Smooth muscle cell (in vitro differentiated cells): ENCODE measurements around the gene SET. TPM values are rescaled to one million over a fixed set of nuclear protein-coding genes. Genes with fewer than 3 reads are reported as not detected.
A peak's percentile ranks its signal among the peaks of the same experiment; 100 is the strongest.

ENCODE experiments used
- DNase-seq: peaks from one replicate; lab custom pipeline; 2025; ENCODE audit not compliant: unreplicated experiment; lab: John Stamatoyannopoulos, UW
- H2AFZ ChIP-seq: fragments of 200-600 bp; sonication (generic); 2 replicates; pipeline ENCODE4 v1.6.0; 2016; ENCODE audit warnings: antibody characterized with exemption, low read depth, mild to moderate bottlenecking
- H3F3A ChIP-seq: fragments of 200-600 bp; sonication (generic); 2 replicates; pipeline ENCODE4 v1.6.0; 2017; ENCODE audit warnings: antibody characterized with exemption, low read depth
- H3K27ac ChIP-seq: fragments of 200-600 bp; sonication (generic); 2 replicates; pipeline ENCODE4 v1.5.1; 2016; ENCODE audit warnings: low read depth, mild to moderate bottlenecking
- H3K27me3 ChIP-seq: fragments of 200-600 bp; sonication (generic); 2 replicates; pipeline ENCODE4 v1.6.1; 2016; ENCODE audit warnings: low read depth, mild to moderate bottlenecking
- H3K36me3 ChIP-seq: fragments of 200-600 bp; sonication (generic); 2 replicates; pipeline ENCODE4 v1.5.1; 2016; ENCODE audit warnings: low read depth
- H3K4me1 ChIP-seq: fragments of 200-600 bp; sonication (generic); 2 replicates; pipeline ENCODE4 v1.5.1; 2016; ENCODE audit warnings: low read depth
- H3K4me2 ChIP-seq: fragments of 200-600 bp; sonication (generic); 2 replicates; pipeline ENCODE4 v1.6.0; 2016; ENCODE audit warnings: mild to moderate bottlenecking
- H3K4me3 ChIP-seq: fragments of 200-600 bp; sonication (generic); 2 replicates; pipeline ENCODE4 v1.5.1; 2016; ENCODE audit warnings: mild to moderate bottlenecking
- H3K79me2 ChIP-seq: fragments of 200-600 bp; sonication (generic); 2 replicates; pipeline ENCODE4 v1.6.0; 2016; ENCODE audit warnings: low read depth, mild to moderate bottlenecking
- H3K9ac ChIP-seq: fragments of 200-600 bp; sonication (generic); 2 replicates; pipeline ENCODE4 v1.6.0; 2016; ENCODE audit warnings: low read depth
- H3K9me3 ChIP-seq: fragments of 200-600 bp; sonication (generic); replicated peaks from 2 replicates; pipeline ENCODE4 v1.5.1; 2016; ENCODE audit warnings: low read depth
- H4K20me1 ChIP-seq: fragments of 200-600 bp; sonication (generic); 2 replicates; pipeline ENCODE4 v1.6.0; 2016; ENCODE audit warnings: low read depth
- CTCF ChIP-seq: fragments of 200-600 bp; sonication (generic); IDR thresholded peaks from 2 replicates; pipeline ENCODE4 v1.5.1; 2017; ENCODE audit warnings: borderline replicate concordance, mild to moderate bottlenecking, antibody characterized with exemption; ENCODE audit not compliant: insufficient read depth, poor library complexity, severe bottlenecking
- WGBS: methylation state at CpG from one replicate; pipeline ENCODE4 v1.1.7; 2016; ENCODE audit warnings: low lambda C conversion rate; 5-methylcytosine and 5-hydroxymethylcytosine counted together
- polyA plus RNA-seq: library from polyadenylated mRNA; unstranded; fragments of >200 nt; fragmentation: Nextera tagmentation; extraction: Ambion mirVana; gene quantifications from 2 replicates; pipeline ENCODE4 v1.2.1, GENCODE V29; 2016
- total RNA-seq: library from RNA; depleted of rRNA; stranded (reverse); fragments of >200 nt; gene quantifications from 2 replicates; pipeline ENCODE4 v1.2.3, GENCODE V29; 2014

SET gene
- total and polyA plus RNA-seq, 2 experiments from 2014 or later: 162 to 262 TPM

- no peak for TF ChIP-seq CTCF
- WGBS: 89% methylated on average over 10 of the region's 10 CpGs
These were observed 11.2 kb upstream of the SET start for GRCh38 chr9:128677794-128678193.

GRCh38 chr9:128683340-128684064 is 5.5 kb upstream of the SET start:
- Histone ChIP-seq H3K9me3 (no peaks in the 10 kb centered on the region), H2AFZ (peak overlapping the region; percentile 71), H3K9ac (peak overlapping the region; percentile 60), H3K4me1 (peaks cover 18% of the 10 kb centered on the region), H3K27ac (peak overlapping the region; percentile 75), H3K27me3 (no peaks in the 10 kb centered on the region), H3K36me3 (no peaks in the 10 kb centered on the region), H3K79me2 (peaks cover 13% of the 10 kb centered on the region), H3K4me3 (peak overlapping the region; percentile 66), H3F3A (peaks cover 2% of the 10 kb centered on the region), H4K20me1 (no peaks in the 10 kb centered on the region), H3K4me2 (peak overlapping the region; percentile 98)
- TF ChIP-seq CTCF: no peak
- DNase-seq: no peak
- WGBS: 2% methylated on average over 21 of the region's 21 CpGs

More at GRCh38 chr9:128677794-128678193, 11.2 kb upstream of the SET start:
- Histone ChIP-seq H3K4me2 (no peak overlapping the region), H3K9me3 (no peaks in the 10 kb centered on the region), H3K27ac (no peak overlapping the region), H3K36me3 (no peaks in the 10 kb centered on the region), H3K9ac (no peak overlapping the region), H3F3A (no peaks in the 10 kb centered on the region), H3K4me1 (no peaks in the 10 kb centered on the region), H4K20me1 (no peaks in the 10 kb centered on the region), H3K79me2 (no peaks in the 10 kb centered on the region), H3K4me3 (no peak overlapping the region), H3K27me3 (no peaks in the 10 kb centered on the region), H2AFZ (no peak overlapping the region)
- no peak for DNase-seq

GRCh38 chr9:128684065-128684324 is 5.0 kb upstream of the SET start:
- 0% methylated on average over 3 of the region's 3 CpGs for WGBS
- Histone ChIP-seq H3K9ac (peak overlapping the region; percentile 60), H3K4me2 (peak overlapping the region; percentile 98), H3F3A (peaks cover 4% of the 10 kb centered on the region), H3K9me3 (no peaks in the 10 kb centered on the region), H4K20me1 (no peaks in the 10 kb centered on the region), H3K79me2 (peaks cover 13% of the 10 kb centered on the region), H3K36me3 (no peaks in the 10 kb centered on the region), H3K27ac (peak overlapping the region; percentile 75), H2AFZ (peak overlapping the region; percentile 71), H3K4me3 (peak overlapping the region; percentile 66), H3K4me1 (peaks cover 18% of the 10 kb centered on the region), H3K27me3 (no peaks in the 10 kb centered on the region)
- TF ChIP-seq CTCF: no peak
- DNase-seq: no peak
